BLaER1 treated with 17β-estradiol and CSF1 and Interleukin-3, amounts not matched to agents 10 nM and 100 nM (cell line): ENCODE measurements around the gene CFLAR.
"Not testable (repeated sequence)": the region's sequence is repeated elsewhere in the genome, so short reads cannot be mapped to it uniquely, and the experiment has no call there.

ENCODE experiments used
- H3K27ac ChIP-seq, 11 experiments: shearing (Covaris generic); formaldehyde crosslinking; 2 replicates each; pipeline ENCODE4 v1.8.1; 2022
- H3K27me3 ChIP-seq, 11 experiments: shearing (Covaris generic); formaldehyde crosslinking; 2 replicates each; pipeline ENCODE4 v1.8.1; 2022
- H3K36me3 ChIP-seq, 11 experiments: shearing (Covaris generic); formaldehyde crosslinking; 2 replicates each; pipeline ENCODE4 v1.8.1; 2022
- H3K4me1 ChIP-seq, 10 experiments: shearing (Covaris generic); formaldehyde crosslinking; 2 replicates each; pipeline ENCODE4 v1.8.1; 2022
- H3K4me2 ChIP-seq, 11 experiments: shearing (Covaris generic); formaldehyde crosslinking; 2 replicates each; pipeline ENCODE4 v1.8.1; 2022
- H3K4me3 ChIP-seq, 10 experiments: shearing (Covaris generic); formaldehyde crosslinking; 2 replicates each; pipeline ENCODE4 v1.8.1; 2022
- H3K9ac ChIP-seq, 11 experiments: shearing (Covaris generic); formaldehyde crosslinking; 2 replicates each; pipeline ENCODE4 v1.8.1; 2022
- H3K9me3 ChIP-seq, 11 experiments: shearing (Covaris generic); formaldehyde crosslinking; replicated peaks in 1 of 11; 2 replicates each; pipeline ENCODE4 v1.8.1; 2022
- H4K20me1 ChIP-seq, 11 experiments: shearing (Covaris generic); formaldehyde crosslinking; 2 replicates each; pipeline ENCODE4 v1.8.1; 2022
- Cebpa-rat ChIP-seq, 11 experiments: shearing (Covaris generic); IDR thresholded peaks; 2 replicates each; pipeline ENCODE4 v1.8.1; 2022

The CFLAR gene

GRCh38 chr2:201154615-201155399 lies 38.8 kb downstream of the CFLAR start:
- Histone ChIP-seq H3K9ac (peak overlapping the region in 3 of 11 experiments; percentile 35 to 66 (median 52); a peak in 4 of 22 replicates), H3K4me1 (peaks cover 19 to 97% (median 42%) of the 10 kb centered on the region in 10 experiments), H3K4me2 (peak overlapping the region in 3 of 11 experiments; percentile 82 to 92 (median 85); a peak in 6 of 22 replicates), H3K27ac (peak overlapping the region in 4 of 11 experiments; percentile 28 to 88 (median 86); a peak in 7 of 22 replicates), H3K4me3 (no peak overlapping the region), H3K36me3 (peaks cover 36 to 75% (median 63%) of the 10 kb centered on the region in 11 experiments), H4K20me1 (peaks cover 0 to 5% (median 0%) of the 10 kb centered on the region in 11 experiments; a peak in 2 of 22 replicates), H3K27me3 (no peaks in the 10 kb centered on the region), H3K9me3 (no peaks in the 10 kb centered on the region)
- no peak for TF ChIP-seq Cebpa-rat (IDR thresholded peaks at IDR 0.05)

GRCh38 chr2:201156036-201156435 lies 40.1 kb downstream of the CFLAR start:
- Histone ChIP-seq H3K27ac (peak overlapping the region in 3 of 11 experiments; percentile 84 to 88 (median 87); a peak in 6 of 22 replicates), H3K4me2 (peak overlapping the region in 3 of 11 experiments; percentile 82 to 92 (median 85); a peak in 5 of 22 replicates), H3K4me1 (peaks cover 19 to 96% (median 37%) of the 10 kb centered on the region in 10 experiments), H3K9me3 (no peaks in the 10 kb centered on the region), H3K9ac (peak overlapping the region in 1 of 11 experiments; percentile 66; a peak in 2 of 22 replicates), H3K36me3 (peaks cover 33 to 75% (median 63%) of the 10 kb centered on the region in 11 experiments), H4K20me1 (peaks cover 0 to 5% (median 0%) of the 10 kb centered on the region in 11 experiments; a peak in 2 of 22 replicates), H3K27me3 (no peaks in the 10 kb centered on the region), H3K4me3 (no peak overlapping the region)
- TF ChIP-seq Cebpa-rat (IDR thresholded peaks at IDR 0.05): no peak

GRCh38 chr2:201156640-201157039 lies 40.7 kb downstream of the CFLAR start:
- TF ChIP-seq Cebpa-rat (IDR thresholded peaks at IDR 0.05): no peak
- Histone ChIP-seq H3K4me2 (peak overlapping the region in 7 of 11 experiments; percentile 56 to 92 (median 82); a peak in 11 of 22 replicates), H3K4me1 (peaks cover 19 to 90% (median 31%) of the 10 kb centered on the region in 10 experiments), H4K20me1 (peaks cover 0 to 4% (median 0%) of the 10 kb centered on the region in 11 experiments; a peak in 2 of 22 replicates), H3K4me3 (no peak overlapping the region; a peak in 2 of 20 replicates), H3K9me3 (no peaks in the 10 kb centered on the region), H3K27me3 (no peaks in the 10 kb centered on the region), H3K36me3 (peaks cover 38 to 80% (median 68%) of the 10 kb centered on the region in 11 experiments), H3K27ac (peak overlapping the region in 9 of 11 experiments; percentile 74 to 88 (median 84); a peak in 15 of 22 replicates), H3K9ac (peak overlapping the region in 3 of 11 experiments; percentile 74 to 76 (median 75); a peak in 5 of 22 replicates)

- peak overlapping the region in 10 of 11 experiments; percentile 56 to 88 (median 84); a peak in 20 of 22 replicates for H3K27ac ChIP-seq
- H3K4me2 ChIP-seq: peak overlapping the region; percentile 56 to 92 (median 78)
These were observed 41.7 kb downstream of the CFLAR start for GRCh38 chr2:201157694-201158093.

GRCh38 chr2:201158111-201158929 lies 42.4 kb downstream of the CFLAR start:
- H3K36me3 ChIP-seq: peaks cover 44 to 80% (median 70%) of the 10 kb centered on the region in 11 experiments
- no peaks in the 10 kb centered on the region for H3K27me3 ChIP-seq
- no peaks in the 10 kb centered on the region for H3K9me3 ChIP-seq
- H3K4me2 ChIP-seq: peak overlapping the region; percentile 56 to 92 (median 78)
- peaks cover 19 to 73% (median 26%) of the 10 kb centered on the region in 10 experiments for H3K4me1 ChIP-seq
- TF ChIP-seq Cebpa-rat (IDR thresholded peaks at IDR 0.05): no peak
- H3K9ac ChIP-seq: peak overlapping the region; percentile 1 to 76 (median 70); a peak in 18 of 22 replicates
- peak overlapping the region in 2 of 10 experiments; percentile 16 to 26; a peak in 2 of 20 replicates for H3K4me3 ChIP-seq
- H4K20me1 ChIP-seq: peaks cover 0 to 6% (median 0%) of the 10 kb centered on the region in 11 experiments; a peak in 2 of 22 replicates
- H3K27ac ChIP-seq: peak overlapping the region; percentile 37 to 88 (median 83); a peak in 20 of 22 replicates

More at GRCh38 chr2:201157694-201158093, 41.7 kb downstream of the CFLAR start:
- Histone ChIP-seq H4K20me1 (peaks cover 0 to 3% (median 0%) of the 10 kb centered on the region in 11 experiments; a peak in 2 of 22 replicates), H3K36me3 (peaks cover 38 to 80% (median 69%) of the 10 kb centered on the region in 11 experiments), H3K4me3 (peak overlapping the region in 1 of 10 experiments; percentile 9; a peak in 3 of 20 replicates), H3K4me1 (peaks cover 19 to 80% (median 26%) of the 10 kb centered on the region in 10 experiments), H3K27me3 (no peaks in the 10 kb centered on the region), H3K9me3 (no peaks in the 10 kb centered on the region), H3K9ac (peak overlapping the region in 10 of 11 experiments; percentile 39 to 76 (median 70); a peak in 19 of 22 replicates)
- no peak; a peak in 1 of 22 replicates for TF ChIP-seq Cebpa-rat (IDR thresholded peaks at IDR 0.05)

GRCh38 chr2:201164166-201164565 lies 48.2 kb downstream of the CFLAR start:
- Histone ChIP-seq H3K4me3 (no peak overlapping the region), H3K4me1 (peaks cover 11 to 44% (median 14%) of the 10 kb centered on the region in 10 experiments; a peak in 19 of 20 replicates), H3K27ac (no peak overlapping the region), H3K27me3 (no peaks in the 10 kb centered on the region), H3K9ac (no peak overlapping the region), H4K20me1 (peaks cover 0 to 6% (median 0%) of the 10 kb centered on the region in 11 experiments; a peak in 2 of 22 replicates), H3K4me2 (no peak overlapping the region), H3K36me3 (peaks cover 54 to 88% (median 81%) of the 10 kb centered on the region in 11 experiments), H3K9me3 (peaks cover 0 to 18% (median 9%) of the 10 kb centered on the region in 11 experiments; a peak in 14 of 22 replicates)
- TF ChIP-seq Cebpa-rat (IDR thresholded peaks at IDR 0.05): no peak

GRCh38 chr2:201167546-201167945 lies 51.6 kb downstream of the CFLAR start:
- Histone ChIP-seq H3K4me1 (peaks cover 11 to 29% (median 13%) of the 10 kb centered on the region in 10 experiments; a peak in 19 of 20 replicates), H3K36me3 (peaks cover 31 to 54% (median 48%) of the 10 kb centered on the region in 11 experiments), H3K9me3 (peaks cover 0 to 18% (median 9%) of the 10 kb centered on the region in 11 experiments; a peak in 14 of 22 replicates), H3K27me3 (no peaks in the 10 kb centered on the region), H3K27ac (no peak overlapping the region; a peak in 1 of 22 replicates), H4K20me1 (peaks cover 0 to 4% (median 0%) of the 10 kb centered on the region in 11 experiments; a peak in 2 of 22 replicates), H3K4me2 (peak overlapping the region in 6 of 11 experiments; percentile 9 to 70 (median 54); a peak in 8 of 22 replicates), H3K4me3 (no peak overlapping the region), H3K9ac (no peak overlapping the region)
- no peak for TF ChIP-seq Cebpa-rat (IDR thresholded peaks at IDR 0.05)

GRCh38 chr2:201168496-201168895 lies 52.5 kb downstream of the CFLAR start:
- not testable (repeated sequence) for H4K20me1 ChIP-seq, H3K4me3 ChIP-seq, H3K27ac ChIP-seq, H3K27me3 ChIP-seq, H3K9ac ChIP-seq
- peaks cover 22 to 45% (median 38%) of the 10 kb centered on the region in 11 experiments for H3K36me3 ChIP-seq
- H3K4me2 ChIP-seq: peak overlapping the region; percentile 7 to 70 (median 37); a peak in 16 of 22 replicates
- H3K4me1 ChIP-seq: peaks cover 11 to 29% (median 13%) of the 10 kb centered on the region in 10 experiments; a peak in 19 of 20 replicates
- peaks cover 0 to 18% (median 9%) of the 10 kb centered on the region in 11 experiments; a peak in 14 of 22 replicates for H3K9me3 ChIP-seq
